HCT116 (cell line): ENCODE measurements around the gene FGF21. TPM values are rescaled to one million over a fixed set of nuclear protein-coding genes. Genes with fewer than 3 reads are reported as not detected.

Experiments
- ATAC-seq: fragments of 200-7000 bp; cut with Tn5 transposase; 2 replicates; pipeline ENCODE4 v1.9.1; 2020; ENCODE audit warnings: mild to moderate bottlenecking, moderate library complexity
- BruUV-seq: library from RNA; stranded (reverse); fragments of 400-500 nt; replicated peaks from 2 replicates; lab custom pipeline; 2021; lab: Mats Ljungman, UMichigan
- CTCF ChIA-PET: fragments of 300-600 bp; sonication (Branson Sonifier 250); formaldehyde crosslinking; loops from one replicate; lab custom pipeline; 2021; ENCODE audit warnings: antibody characterized with exemption; lab: Charles Lee
- POLR2A ChIA-PET: fragments of 300-600, 350-600 bp; sonication (Branson Sonifier 250); formaldehyde crosslinking; loops from one replicate; lab custom pipeline; 2021; ENCODE audit warnings: antibody characterized with exemption; lab: Charles Lee
- RAD21 ChIA-PET, 2 experiments: fragments of 300-600 bp; sonication (Branson Sonifier 250); formaldehyde crosslinking; loops; one replicate each; lab custom pipeline; 2023; ENCODE audit warnings: low total read pairs in 2 of 2; ENCODE audit not compliant: uncharacterized antibody in 2 of 2, unreplicated experiment in 2 of 2, low non-redundant PET in 1 of 2; lab: Charles Lee
- DNase-seq: peaks from one replicate; pipeline ENCODE4 v3.0.0-alpha.2; 2010; ENCODE audit warnings: low read depth, low spot score
- H2AFZ ChIP-seq: fragments of 200-600 bp; shearing (Covaris generic), sonication (generic); 2 replicates; pipeline ENCODE4 v1.6.1; 2017; ENCODE audit warnings: low read depth, mixed run types, mixed read lengths, antibody characterized with exemption, low read length; ENCODE audit not compliant: poor library complexity, severe bottlenecking
- H3K27ac ChIP-seq: 2 replicates; pipeline ENCODE4 v1.5.1; 2012; ENCODE audit warnings: low read depth, low read length
- H3K27me3 ChIP-seq: fragments of 200-600 bp; sonication (generic); 2 replicates; pipeline ENCODE4 v1.6.1; 2016; ENCODE audit warnings: mixed run types, low read length, mixed read lengths; ENCODE audit not compliant: insufficient read depth
- H3K36me3 ChIP-seq, 2 experiments: fragments of 200-500 bp in 1 of 2; fragments of 200-600 bp in 1 of 2; sonication (Bioruptor generic) in 1 of 2; sonication (generic) in 1 of 2; 2 replicates each; pipeline versions ENCODE4 v1.5.1 to v1.6.1; 2014 to 2016; ENCODE audit warnings: low read length in 2 of 2, inconsistent platforms in 1 of 2, mixed read lengths in 1 of 2, mixed run types in 1 of 2; ENCODE audit not compliant: insufficient read depth in 2 of 2, control insufficient read depth in 1 of 2
- H3K4me1 ChIP-seq, 2 experiments: fragments of 200-600 bp in 1 of 2; sonication (generic) in 1 of 2; 2 replicates each; pipeline versions ENCODE4 v1.5.1 to v1.6.1; 2012 to 2017; ENCODE audit warnings: low read length in 2 of 2, inconsistent platforms in 1 of 2, mild to moderate bottlenecking in 1 of 2, mixed read lengths in 1 of 2, mixed run types in 1 of 2, moderate library complexity in 1 of 2; ENCODE audit not compliant: insufficient read depth in 2 of 2, control insufficient read depth in 1 of 2
- H3K4me2 ChIP-seq: fragments of 200-600 bp; sonication (generic); 2 replicates; pipeline ENCODE4 v1.6.1; 2017; ENCODE audit warnings: mixed run types, low read length, mixed read lengths
- H3K4me3 ChIP-seq, 2 experiments: fragments of 200-600 bp in 1 of 2; sonication (generic) in 1 of 2; replicated peaks in 1 of 2; 2 replicates each; pipeline ENCODE4 v1.5.1; 2011 to 2016; ENCODE audit warnings: low read length in 2 of 2, control low read depth in 1 of 2, low read depth in 1 of 2, mild to moderate bottlenecking in 1 of 2, mixed read lengths in 1 of 2, mixed run types in 1 of 2
- H3K79me2 ChIP-seq: fragments of 200-600 bp; sonication (generic); 2 replicates; pipeline ENCODE4 v1.6.1; 2017; ENCODE audit warnings: mild to moderate bottlenecking, mixed run types, low read length, moderate library complexity, mixed read lengths; ENCODE audit not compliant: insufficient read depth
- H3K9ac ChIP-seq: fragments of 200-600 bp; sonication (generic); 2 replicates; pipeline ENCODE4 v1.6.1; 2016; ENCODE audit warnings: low read length, mixed read lengths
- H3K9me2 ChIP-seq: fragments of 200-600 bp; sonication (generic), shearing (Covaris generic); 2 replicates; pipeline ENCODE4 v1.6.1; 2017; ENCODE audit warnings: mixed run types, mild to moderate bottlenecking, moderate library complexity; ENCODE audit not compliant: insufficient read depth
- H3K9me3 ChIP-seq, 2 experiments: fragments of 200-500 bp in 1 of 2; fragments of 200-600 bp in 1 of 2; sonication (Bioruptor generic) in 1 of 2; sonication (generic) in 1 of 2; 2 replicates each; pipeline ENCODE4 v1.6.1; 2014 to 2017; ENCODE audit warnings: low read length in 2 of 2, mixed read lengths in 2 of 2, inconsistent platforms in 1 of 2, low read depth in 1 of 2, mild to moderate bottlenecking in 1 of 2, mixed run types in 1 of 2, moderate library complexity in 1 of 2; ENCODE audit not compliant: control insufficient read depth in 1 of 2, insufficient read depth in 1 of 2
- H4K20me1 ChIP-seq: fragments of 200-600 bp; sonication (generic), shearing (Covaris generic); 2 replicates; pipeline ENCODE4 v1.6.1; 2017; ENCODE audit warnings: mixed run types, mild to moderate bottlenecking, moderate library complexity; ENCODE audit not compliant: insufficient read depth
- ATF3 ChIP-seq: IDR thresholded peaks from 2 replicates; pipeline ENCODE4 v1.6.1; 2012
- EZH2phosphoT487 ChIP-seq: fragments of 200-600 bp; IDR thresholded peaks from 2 replicates; pipeline ENCODE4 v1.6.1; 2018; ENCODE audit warnings: antibody characterized with exemption, borderline replicate concordance
- REST ChIP-seq: IDR thresholded peaks from 2 replicates; pipeline ENCODE4 v1.6.1; 2012; ENCODE audit warnings: low read depth
- SIN3A ChIP-seq: IDR thresholded peaks from 2 replicates; pipeline ENCODE4 v1.6.1; 2012; ENCODE audit warnings: low read depth
- ZBTB33 ChIP-seq: IDR thresholded peaks from 2 replicates; pipeline ENCODE4 v1.6.1; 2011; ENCODE audit warnings: mild to moderate bottlenecking, low read length, moderate library complexity; ENCODE audit not compliant: insufficient replicate concordance; ENCODE audit errors: extremely low read depth
- ZFX ChIP-seq: fragments of 450-650 bp; IDR thresholded peaks from 2 replicates; pipeline ENCODE4 v1.6.1; 2017
- intact Hi-C: fragments of 100-400 bp; cut with micrococcal nuclease; formaldehyde crosslinking; loops from 2 replicates; pipeline ENCODE4 v1.10.0; 2022
- total RNA-seq: library from RNA; stranded (reverse); gene quantifications from one replicate; pipeline ENCODE4 v1.2.1, GENCODE V29; 2021; ENCODE audit not compliant: unreplicated experiment

FGF21 gene
- total RNA-seq, 1 experiment from 2014 or later = 0.81 TPM

- no peak for TF ChIP-seq ATF3
- no peak for TF ChIP-seq ZBTB33
- peak; percentile 25; the same call in 1 of the 2 replicates for TF ChIP-seq ZFX
- TF ChIP-seq SIN3A = no peak
- TF ChIP-seq REST = no peak
- TF ChIP-seq, all 23 proteins: peak for 7
Observed at GRCh38 chr19:48795055-48795684, 39.8 kb downstream of the FGF21 start (continued).

- ChIA-PET CTCF (interaction anchor here (0.6 to 3.0 kb wide), 30 partner anchors 10 to 403 kb away, joined by 3 to 38 read pairs (median 4); partner anchors contain the start of genes BCAT2, CA11, GYS1 and HSD17B14), POLR2A (interaction anchor here (0.7 to 1.7 kb wide), 4 partner anchors 15 to 76 kb away, joined by 3 to 7 read pairs (median 5); partner anchors contain the start of genes BCAT2 and PPP1R15A), RAD21 (interaction anchor here (0.5 to 1.4 kb wide), 11 partner anchors 15 to 429 kb away, joined by 3 to 6 read pairs (median 3); partner anchors contain the start of genes HSD17B14 (in 2 of the 2), BCAT2 (in 1 of the 2), GYS1 (in 1 of the 2) and RUVBL2 (in 1 of the 2))
- no peak for TF ChIP-seq EZH2phosphoT487
- Histone ChIP-seq H3K4me3 (no peak overlapping the region), H3K4me2 (peak overlapping the region; percentile 59; the same call in 1 of the 2 replicates), H4K20me1 (no peaks in the 10 kb centered on the region), H3K9me2 (no peaks in the 10 kb centered on the region), H3K27me3 (no peaks in the 10 kb centered on the region), H3K9me3 (no peaks in the 10 kb centered on the region), H3K79me2 (no peaks in the 10 kb centered on the region), H3K9ac (no peak overlapping the region), H3K36me3 (no peaks in the 10 kb centered on the region), H3K4me1 (peaks cover 0 to 11% of the 10 kb centered on the region in 2 experiments; a peak in 1 of 4 replicates), H2AFZ (no peak overlapping the region), H3K27ac (peak overlapping the region; percentile 26)
- DNase-seq (no peak), ATAC-seq (peak; percentile 7; the same call in 1 of the 2 replicates)
- no TSS peak for BruUV-seq
- intact Hi-C loops = loop anchor here (1.0 kb wide), 1 partner anchor 40 kb away; no protein-coding TSS in a partner anchor
Observed at GRCh38 chr19:48795685-48796070, 40.4 kb downstream of the FGF21 start.
